Osteocyte (in vitro differentiated cells): ENCODE data around the gene ANTXR1. TPM values are rescaled to one million over a fixed set of nuclear protein-coding genes. Genes with fewer than 3 reads are reported as not detected.

Experiments
- DNase-seq: peaks from one replicate; pipeline ENCODE4 v3.0.0; 2021; ENCODE audit warnings: mixed read lengths; ENCODE audit not compliant: unreplicated experiment; ENCODE audit errors: extremely low spot score
- H3K27ac Mint-ChIP-seq: one replicate; pipeline ENCODE4 v1.8.0; 2021; ENCODE audit warnings: mild to moderate bottlenecking, mixed read lengths; ENCODE audit not compliant: unreplicated experiment
- H3K27me3 Mint-ChIP-seq: one replicate; pipeline ENCODE4 v1.8.0; 2021; ENCODE audit warnings: mixed read lengths; ENCODE audit not compliant: unreplicated experiment
- H3K36me3 Mint-ChIP-seq: one replicate; pipeline ENCODE4 v1.8.0; 2021; ENCODE audit warnings: mixed read lengths; ENCODE audit not compliant: unreplicated experiment
- H3K4me1 Mint-ChIP-seq: one replicate; pipeline ENCODE4 v1.8.0; 2021; ENCODE audit warnings: mixed read lengths; ENCODE audit not compliant: unreplicated experiment
- H3K4me3 Mint-ChIP-seq: one replicate; pipeline ENCODE4 v1.8.0; 2021; ENCODE audit warnings: mild to moderate bottlenecking, moderate library complexity, mixed read lengths; ENCODE audit not compliant: unreplicated experiment
- H3K9me3 Mint-ChIP-seq: one replicate; pipeline ENCODE4 v1.8.0; 2021; ENCODE audit warnings: mixed read lengths; ENCODE audit not compliant: unreplicated experiment
- total RNA-seq: library from RNA; stranded (reverse); gene quantifications from 2 replicates; pipeline ENCODE4 v1.2.1, GENCODE V29; 2021
- TF ChIP-seq, protein P1 (sequence below): fragments of 200-600 bp; sonication (generic); IDR thresholded peaks from 2 replicates; pipeline ENCODE4 v1.5.0; 2021; ENCODE audit warnings: antibody characterized with exemption, mild to moderate bottlenecking, moderate library complexity

ANTXR1 gene
- total RNA-seq, 1 donor from 2014 or later = 144 TPM

DNA sequence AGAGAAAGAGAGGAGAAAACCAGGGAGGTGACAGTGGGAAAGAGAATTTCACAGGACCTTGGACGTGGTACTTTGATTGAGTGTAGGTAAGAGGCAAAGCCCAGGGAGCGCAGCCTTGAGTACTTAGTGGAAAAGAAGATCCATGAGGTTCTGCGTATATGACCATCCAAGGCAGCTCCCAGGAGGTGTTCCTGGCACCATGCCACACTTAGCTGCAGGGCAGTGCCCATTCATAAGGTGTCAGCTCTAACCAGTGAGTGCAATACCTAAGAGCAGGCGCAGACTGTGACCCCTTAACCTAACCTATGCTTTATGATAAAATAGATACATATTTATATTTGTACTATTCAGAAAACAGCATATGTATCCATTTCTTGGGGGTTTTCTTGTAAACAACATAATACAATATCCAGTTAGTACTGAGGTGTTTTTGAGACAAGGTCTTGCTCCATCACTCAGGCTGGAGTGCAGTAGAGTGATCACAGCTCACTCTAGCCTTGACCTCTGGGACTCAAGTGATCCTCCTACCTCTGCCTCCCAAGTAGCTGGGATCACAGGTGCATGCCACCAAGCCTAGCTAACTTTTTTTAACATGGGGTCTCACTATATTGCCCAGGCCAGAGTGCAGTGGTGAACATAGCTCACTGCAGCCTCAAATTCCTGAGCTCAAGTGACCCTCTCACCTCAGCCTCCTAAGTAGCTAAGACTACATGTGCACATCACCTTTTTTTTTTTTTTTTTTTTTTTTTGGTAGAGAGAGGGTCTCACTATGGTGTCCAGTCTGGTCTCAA lies 199.5 kb downstream of the ANTXR1 start:
- peaks cover 25% of the 10 kb centered on the region for H3K4me1 Mint-ChIP-seq
- H3K4me3 Mint-ChIP-seq = no peak overlapping the region
- peaks cover 4% of the 10 kb centered on the region for H3K9me3 Mint-ChIP-seq

DNA sequence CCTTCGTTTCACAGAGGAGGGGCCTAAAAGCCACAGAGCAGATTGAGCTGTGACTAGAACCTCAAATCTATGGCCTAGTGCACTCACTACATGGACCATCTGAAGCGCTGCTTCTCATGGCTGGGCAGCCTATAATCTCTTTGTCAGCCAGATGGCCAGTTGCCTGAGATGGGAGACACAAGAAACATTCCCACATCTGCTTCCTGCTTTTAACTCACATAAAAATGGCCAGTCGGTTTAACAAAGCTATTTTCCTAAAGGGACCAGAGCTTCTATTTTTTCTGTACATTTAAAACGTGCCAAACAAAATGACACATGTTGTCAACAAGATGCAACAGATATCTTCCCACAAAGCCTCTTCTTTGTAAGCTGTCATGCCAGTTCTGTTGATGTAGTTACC lies 200.2 kb downstream of the ANTXR1 start:
- no peak for DNase-seq
- TF ChIP-seq, protein P1, sequence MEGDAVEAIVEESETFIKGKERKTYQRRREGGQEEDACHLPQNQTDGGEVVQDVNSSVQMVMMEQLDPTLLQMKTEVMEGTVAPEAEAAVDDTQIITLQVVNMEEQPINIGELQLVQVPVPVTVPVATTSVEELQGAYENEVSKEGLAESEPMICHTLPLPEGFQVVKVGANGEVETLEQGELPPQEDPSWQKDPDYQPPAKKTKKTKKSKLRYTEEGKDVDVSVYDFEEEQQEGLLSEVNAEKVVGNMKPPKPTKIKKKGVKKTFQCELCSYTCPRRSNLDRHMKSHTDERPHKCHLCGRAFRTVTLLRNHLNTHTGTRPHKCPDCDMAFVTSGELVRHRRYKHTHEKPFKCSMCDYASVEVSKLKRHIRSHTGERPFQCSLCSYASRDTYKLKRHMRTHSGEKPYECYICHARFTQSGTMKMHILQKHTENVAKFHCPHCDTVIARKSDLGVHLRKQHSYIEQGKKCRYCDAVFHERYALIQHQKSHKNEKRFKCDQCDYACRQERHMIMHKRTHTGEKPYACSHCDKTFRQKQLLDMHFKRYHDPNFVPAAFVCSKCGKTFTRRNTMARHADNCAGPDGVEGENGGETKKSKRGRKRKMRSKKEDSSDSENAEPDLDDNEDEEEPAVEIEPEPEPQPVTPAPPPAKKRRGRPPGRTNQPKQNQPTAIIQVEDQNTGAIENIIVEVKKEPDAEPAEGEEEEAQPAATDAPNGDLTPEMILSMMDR = no peak
- peaks cover 4% of the 10 kb centered on the region for H3K9me3 Mint-ChIP-seq
- peaks cover 28% of the 10 kb centered on the region for H3K4me1 Mint-ChIP-seq
- H3K27me3 Mint-ChIP-seq = no peaks in the 10 kb centered on the region
- H3K4me3 Mint-ChIP-seq = no peak overlapping the region
- H3K36me3 Mint-ChIP-seq = peaks cover 30% of the 10 kb centered on the region
- H3K27ac Mint-ChIP-seq = no peak overlapping the region

More for the DNA sequence above, 199.5 kb downstream of the ANTXR1 start:
- Mint-ChIP-seq H3K27ac (no peak overlapping the region), H3K27me3 (no peaks in the 10 kb centered on the region), H3K36me3 (peaks cover 27% of the 10 kb centered on the region)
- no peak for DNase-seq
- TF ChIP-seq, protein P1 = no peak

DNA sequence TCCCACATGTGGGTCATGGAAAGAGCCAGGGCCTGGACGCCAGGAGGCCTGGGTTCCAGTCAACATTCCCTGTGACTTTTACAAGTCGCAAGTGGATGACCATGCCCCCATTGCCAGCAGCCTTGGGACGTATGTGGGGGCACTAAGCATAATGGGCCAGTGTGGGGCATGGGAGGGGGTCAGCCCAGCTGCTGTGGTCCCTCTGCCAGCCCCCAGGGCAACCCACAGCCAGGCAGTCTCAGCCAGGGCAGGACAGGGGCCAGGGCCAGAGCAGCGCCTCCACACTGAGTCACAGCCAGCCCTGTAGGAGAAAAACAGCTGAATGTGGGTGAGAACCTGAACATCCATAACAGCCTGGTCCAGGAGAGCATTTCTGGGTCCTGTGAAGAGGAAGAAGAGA lies 200.8 kb downstream of the ANTXR1 start:
- peaks cover 28% of the 10 kb centered on the region for H3K4me1 Mint-ChIP-seq
- peaks cover 4% of the 10 kb centered on the region for H3K9me3 Mint-ChIP-seq
- H3K36me3 Mint-ChIP-seq = peaks cover 29% of the 10 kb centered on the region
- H3K27ac Mint-ChIP-seq = no peak overlapping the region
- H3K27me3 Mint-ChIP-seq = no peaks in the 10 kb centered on the region
- no peak overlapping the region for H3K4me3 Mint-ChIP-seq
- DNase-seq = no peak
- TF ChIP-seq, protein P1 = no peak

DNA sequence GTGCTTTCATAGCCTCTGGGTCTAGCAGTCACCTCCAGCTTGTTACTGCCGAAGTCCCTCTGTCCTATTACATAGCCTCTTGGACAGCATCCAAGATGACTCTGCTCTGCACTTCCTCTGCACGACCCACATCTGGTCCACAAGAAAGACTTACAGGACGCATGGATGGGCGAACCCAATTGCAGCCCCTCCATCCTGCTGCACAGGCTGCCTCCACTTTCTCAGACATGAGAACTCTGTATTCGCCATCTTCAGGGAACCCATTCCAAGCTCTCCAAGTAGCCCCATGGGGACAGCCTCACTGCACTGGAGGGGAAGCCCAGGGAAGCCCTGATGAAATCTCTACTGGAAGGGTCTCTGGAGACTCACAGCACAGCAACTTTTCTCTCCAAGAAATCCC lies 201.9 kb downstream of the ANTXR1 start:
- no peaks in the 10 kb centered on the region for H3K27me3 Mint-ChIP-seq
- peaks cover 28% of the 10 kb centered on the region for H3K4me1 Mint-ChIP-seq
- DNase-seq = no peak

More for the DNA sequence above, 201.9 kb downstream of the ANTXR1 start:
- H3K4me3 Mint-ChIP-seq = no peak overlapping the region
- peaks cover 29% of the 10 kb centered on the region for H3K36me3 Mint-ChIP-seq
- TF ChIP-seq, protein P1 = no peak
- peaks cover 4% of the 10 kb centered on the region for H3K9me3 Mint-ChIP-seq
- no peak overlapping the region for H3K27ac Mint-ChIP-seq
